ENCODE measurements around the gene TBX21.
A peak's percentile ranks its signal among the peaks of the same experiment; 100 is the strongest.

TBX21 gene

GRCh38 chr17:47704736-47705135 lies 28.3 kb upstream of the TBX21 start:
- TF ChIP-seq FOXP2 (optimal IDR thresholded peaks at IDR 0.05; ENCODE audit: borderline replicate concordance, extremely low read depth, extremely low read length, insufficient read depth), result no peak

DNA sequence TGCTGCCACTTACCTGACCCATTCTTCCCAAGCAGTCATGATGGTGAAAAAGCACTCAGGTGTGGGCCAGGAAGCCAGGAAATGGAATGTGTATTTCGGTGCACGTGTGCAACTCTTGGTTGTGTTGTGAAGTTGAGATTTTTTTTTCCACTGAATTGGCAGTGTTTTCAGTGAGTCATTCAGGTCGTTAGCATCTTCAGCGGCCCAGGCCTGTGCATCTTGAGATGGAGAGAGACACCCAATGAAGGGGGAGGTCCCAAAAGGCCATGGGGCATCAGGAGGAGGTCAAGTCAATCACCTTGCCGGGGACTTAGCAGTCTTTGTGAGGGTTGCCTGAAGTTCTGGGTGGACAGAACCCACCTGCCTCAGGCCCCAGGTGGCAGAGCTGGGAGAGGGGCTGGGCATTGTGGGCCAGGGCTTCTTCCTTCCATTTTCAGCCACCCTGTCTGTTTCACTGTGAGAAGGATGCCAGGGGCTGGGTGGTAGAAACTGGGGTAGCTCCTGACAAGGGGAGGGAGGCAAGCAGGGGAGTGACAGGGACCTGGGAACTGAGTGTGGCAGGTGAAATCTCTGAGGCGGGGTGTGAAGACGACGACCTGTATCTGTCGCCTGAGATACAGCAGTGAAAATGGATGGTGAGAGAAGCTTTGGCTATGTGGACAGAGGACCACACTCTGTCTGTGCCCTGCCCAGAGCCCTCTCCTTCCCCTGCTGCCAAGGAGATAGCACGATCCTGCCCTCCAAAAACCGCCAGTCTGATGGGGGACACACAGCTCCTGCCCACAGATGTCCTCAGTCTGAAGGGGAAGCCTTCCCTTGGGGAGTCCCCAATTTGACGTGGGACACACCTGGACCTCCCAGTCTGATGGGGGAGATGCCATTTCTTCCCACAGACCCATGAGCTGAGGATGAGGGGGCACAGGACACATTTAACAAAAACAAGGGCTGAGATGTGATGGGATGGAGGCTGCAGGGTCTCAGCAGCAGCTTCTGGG lies 27.2 kb upstream of the TBX21 start:
- TF ChIP-seq, protein P1, sequence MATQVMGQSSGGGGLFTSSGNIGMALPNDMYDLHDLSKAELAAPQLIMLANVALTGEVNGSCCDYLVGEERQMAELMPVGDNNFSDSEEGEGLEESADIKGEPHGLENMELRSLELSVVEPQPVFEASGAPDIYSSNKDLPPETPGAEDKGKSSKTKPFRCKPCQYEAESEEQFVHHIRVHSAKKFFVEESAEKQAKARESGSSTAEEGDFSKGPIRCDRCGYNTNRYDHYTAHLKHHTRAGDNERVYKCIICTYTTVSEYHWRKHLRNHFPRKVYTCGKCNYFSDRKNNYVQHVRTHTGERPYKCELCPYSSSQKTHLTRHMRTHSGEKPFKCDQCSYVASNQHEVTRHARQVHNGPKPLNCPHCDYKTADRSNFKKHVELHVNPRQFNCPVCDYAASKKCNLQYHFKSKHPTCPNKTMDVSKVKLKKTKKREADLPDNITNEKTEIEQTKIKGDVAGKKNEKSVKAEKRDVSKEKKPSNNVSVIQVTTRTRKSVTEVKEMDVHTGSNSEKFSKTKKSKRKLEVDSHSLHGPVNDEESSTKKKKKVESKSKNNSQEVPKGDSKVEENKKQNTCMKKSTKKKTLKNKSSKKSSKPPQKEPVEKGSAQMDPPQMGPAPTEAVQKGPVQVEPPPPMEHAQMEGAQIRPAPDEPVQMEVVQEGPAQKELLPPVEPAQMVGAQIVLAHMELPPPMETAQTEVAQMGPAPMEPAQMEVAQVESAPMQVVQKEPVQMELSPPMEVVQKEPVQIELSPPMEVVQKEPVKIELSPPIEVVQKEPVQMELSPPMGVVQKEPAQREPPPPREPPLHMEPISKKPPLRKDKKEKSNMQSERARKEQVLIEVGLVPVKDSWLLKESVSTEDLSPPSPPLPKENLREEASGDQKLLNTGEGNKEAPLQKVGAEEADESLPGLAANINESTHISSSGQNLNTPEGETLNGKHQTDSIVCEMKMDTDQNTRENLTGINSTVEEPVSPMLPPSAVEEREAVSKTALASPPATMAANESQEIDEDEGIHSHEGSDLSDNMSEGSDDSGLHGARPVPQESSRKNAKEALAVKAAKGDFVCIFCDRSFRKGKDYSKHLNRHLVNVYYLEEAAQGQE (IDR thresholded peaks at IDR 0.05; ENCODE audit: insufficient read depth in 1 of 2, low read depth in 2 of 2, low read length in 2 of 2), result no peak
- TF ChIP-seq TAF1 (IDR thresholded peaks at IDR 0.05; ENCODE audit: borderline replicate concordance, insufficient read depth, low read length) (no peak), SIN3A (IDR thresholded peaks at IDR 0.05; ENCODE audit: borderline replicate concordance, insufficient read depth, low read length) (no peak), POLR2AphosphoS5 (IDR thresholded peaks at IDR 0.05; ENCODE audit: low read depth, low read length) (no peak), FOXP2 (optimal IDR thresholded peaks at IDR 0.05; ENCODE audit: borderline replicate concordance, extremely low read depth, extremely low read length, insufficient read depth) (no peak)

GRCh38 chr17:47707056-47707804 lies 25.8 kb upstream of the TBX21 start:
- TF ChIP-seq FOXP2 (optimal IDR thresholded peaks at IDR 0.05; ENCODE audit: borderline replicate concordance, extremely low read depth, extremely low read length, insufficient read depth) (no peak), POLR2AphosphoS5 (IDR thresholded peaks at IDR 0.05; ENCODE audit: low read depth, low read length) (no peak), SIN3A (IDR thresholded peaks at IDR 0.05; ENCODE audit: borderline replicate concordance, insufficient read depth, low read length) (no peak), TAF1 (IDR thresholded peaks at IDR 0.05; ENCODE audit: borderline replicate concordance, insufficient read depth, low read length) (no peak)
- TF ChIP-seq, protein P1 (IDR thresholded peaks at IDR 0.05; ENCODE audit: insufficient read depth in 1 of 2, low read depth in 2 of 2, low read length in 2 of 2), result no peak

GRCh38 chr17:47707884-47708283 lies 25.2 kb upstream of the TBX21 start:
- TF ChIP-seq, protein P1 (IDR thresholded peaks at IDR 0.05; ENCODE audit: insufficient read depth in 1 of 2, low read depth in 2 of 2, low read length in 2 of 2), result peak in 1 of 2 experiments; percentile 78; a peak in 2 of 4 replicates
- no peak for TF ChIP-seq SIN3A (IDR thresholded peaks at IDR 0.05; ENCODE audit: borderline replicate concordance, insufficient read depth, low read length)

DNA sequence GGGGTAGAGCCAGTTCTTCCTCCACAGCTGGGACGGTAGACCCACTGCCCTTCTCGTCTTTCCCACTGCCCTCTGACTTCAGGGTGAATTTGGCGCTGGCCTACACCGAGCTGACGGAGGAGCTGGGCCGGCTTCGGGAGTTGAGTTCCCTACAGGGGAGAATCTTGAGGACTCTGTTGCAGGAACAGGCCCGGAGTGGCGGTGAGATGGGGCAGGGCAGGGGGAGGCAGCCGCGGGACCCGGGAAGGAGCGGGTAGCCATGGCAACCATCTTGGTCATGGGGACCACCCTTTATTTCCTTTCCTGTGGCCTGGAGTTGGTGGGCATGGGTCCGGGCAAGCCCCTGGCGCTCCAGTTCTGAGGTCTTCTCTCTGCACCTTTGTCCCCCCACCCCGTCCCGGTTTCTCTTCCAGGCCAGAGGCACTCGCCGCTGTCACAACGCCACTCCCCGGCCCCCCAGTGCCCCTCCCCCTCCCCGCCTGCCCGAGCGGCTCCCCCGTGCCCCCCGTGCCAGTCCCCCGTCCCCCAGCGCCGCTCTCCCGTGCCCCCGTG lies 24.6 kb upstream of the TBX21 start:
- TF ChIP-seq, protein P1 (IDR thresholded peaks at IDR 0.05; ENCODE audit: insufficient read depth in 1 of 2, low read depth in 2 of 2, low read length in 2 of 2), result no peak
- TF ChIP-seq FOXP2 (optimal IDR thresholded peaks at IDR 0.05; ENCODE audit: borderline replicate concordance, extremely low read depth, extremely low read length, insufficient read depth) (no peak), POLR2AphosphoS5 (IDR thresholded peaks at IDR 0.05; ENCODE audit: low read depth, low read length) (no peak), SIN3A (IDR thresholded peaks at IDR 0.05; ENCODE audit: borderline replicate concordance, insufficient read depth, low read length) (no peak), TAF1 (IDR thresholded peaks at IDR 0.05; ENCODE audit: borderline replicate concordance, insufficient read depth, low read length) (no peak)
